GM18511 (cell line): ENCODE measurements around the gene DNAJC4.

Experiments used
- ATAC-seq: cut with Tn5 transposase; IDR thresholded peaks from one replicate; pipeline ENCODE4 v1.9.1; 2021; ENCODE audit warnings: mild to moderate bottlenecking, moderate library complexity; ENCODE audit not compliant: unreplicated experiment

Gene DNAJC4

DNA sequence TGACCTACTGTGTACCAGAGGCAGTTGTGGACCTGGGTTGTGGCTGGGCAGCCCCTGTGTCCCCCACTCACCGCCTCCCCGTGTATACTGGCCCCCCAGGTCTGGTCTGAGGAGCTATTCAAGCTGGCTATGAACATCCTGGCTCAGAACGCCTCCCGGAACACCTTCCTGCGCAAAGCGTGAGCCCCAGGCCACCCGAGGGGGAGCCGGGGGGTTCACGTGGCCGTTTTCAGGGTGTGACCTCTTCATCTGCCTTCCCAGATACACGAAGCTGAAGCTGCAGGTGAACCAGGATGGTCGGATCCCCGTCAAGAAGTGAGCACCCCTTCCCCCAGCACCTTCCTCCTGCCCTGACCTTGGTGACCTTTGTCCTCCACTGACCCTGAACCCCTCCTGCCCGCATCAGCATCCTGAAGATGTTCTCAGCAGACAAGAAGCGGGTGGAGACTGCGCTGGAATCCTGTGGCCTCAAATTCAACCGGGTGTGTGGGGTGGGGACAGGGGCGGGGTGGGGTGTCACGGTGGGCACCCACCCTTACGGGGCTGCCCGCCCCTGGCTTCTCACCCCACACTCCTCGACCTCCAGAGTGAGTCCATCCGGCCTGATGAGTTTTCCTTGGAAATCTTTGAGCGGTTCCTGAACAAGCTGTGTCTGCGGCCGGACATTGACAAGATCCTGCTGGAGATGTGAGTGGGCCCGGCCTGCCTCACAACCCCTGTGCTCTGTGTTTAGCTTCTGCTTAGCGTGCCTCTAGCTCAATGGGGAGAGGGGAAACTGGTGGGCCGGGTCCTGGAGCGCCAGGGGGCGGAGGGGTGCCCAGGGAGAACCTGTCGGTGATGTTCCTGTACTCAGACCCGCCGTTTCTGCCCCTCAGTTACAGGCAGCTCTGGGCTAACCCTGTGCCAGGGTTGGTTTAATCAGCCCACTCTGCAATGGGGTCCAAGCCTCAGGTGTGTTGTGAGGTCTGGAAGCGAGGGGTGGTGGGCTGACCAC is 25.1 kb downstream of the DNAJC4 start:
- ATAC-seq: no peak

DNA sequence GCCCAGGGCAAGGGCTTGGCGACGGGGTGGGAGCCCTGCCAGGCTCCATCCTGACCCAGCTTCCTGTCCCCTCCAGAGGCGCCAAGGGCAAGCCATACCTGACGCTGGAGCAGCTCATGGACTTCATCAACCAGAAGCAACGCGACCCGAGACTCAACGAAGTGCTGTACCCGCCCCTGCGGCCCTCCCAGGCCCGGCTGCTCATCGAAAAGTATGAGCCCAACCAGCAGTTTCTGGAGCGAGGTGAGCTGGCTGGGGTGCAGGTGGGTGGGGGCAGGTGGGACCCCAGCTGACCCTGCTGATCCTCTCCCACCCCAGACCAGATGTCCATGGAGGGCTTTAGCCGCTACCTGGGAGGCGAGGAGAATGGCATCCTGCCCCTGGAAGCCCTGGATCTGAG is 26.0 kb downstream of the DNAJC4 start:
- no peak for ATAC-seq

DNA sequence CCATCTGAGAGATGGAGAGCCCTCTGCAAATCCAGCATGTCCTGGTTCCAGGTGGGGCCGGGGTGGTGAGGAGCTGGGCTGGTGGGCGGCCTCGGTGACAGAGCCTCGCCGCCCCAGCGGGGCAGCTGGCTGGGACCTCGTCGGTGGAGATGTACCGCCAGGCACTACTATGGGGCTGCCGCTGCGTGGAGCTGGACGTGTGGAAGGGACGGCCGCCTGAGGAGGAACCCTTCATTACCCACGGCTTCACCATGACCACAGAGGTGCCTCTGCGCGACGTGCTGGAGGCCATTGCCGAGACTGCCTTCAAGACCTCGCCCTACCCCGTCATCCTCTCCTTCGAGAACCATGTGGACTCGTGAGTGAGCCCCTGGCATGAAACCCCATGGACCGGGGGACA is 28.0 kb downstream of the DNAJC4 start:
- no peak for ATAC-seq

DNA sequence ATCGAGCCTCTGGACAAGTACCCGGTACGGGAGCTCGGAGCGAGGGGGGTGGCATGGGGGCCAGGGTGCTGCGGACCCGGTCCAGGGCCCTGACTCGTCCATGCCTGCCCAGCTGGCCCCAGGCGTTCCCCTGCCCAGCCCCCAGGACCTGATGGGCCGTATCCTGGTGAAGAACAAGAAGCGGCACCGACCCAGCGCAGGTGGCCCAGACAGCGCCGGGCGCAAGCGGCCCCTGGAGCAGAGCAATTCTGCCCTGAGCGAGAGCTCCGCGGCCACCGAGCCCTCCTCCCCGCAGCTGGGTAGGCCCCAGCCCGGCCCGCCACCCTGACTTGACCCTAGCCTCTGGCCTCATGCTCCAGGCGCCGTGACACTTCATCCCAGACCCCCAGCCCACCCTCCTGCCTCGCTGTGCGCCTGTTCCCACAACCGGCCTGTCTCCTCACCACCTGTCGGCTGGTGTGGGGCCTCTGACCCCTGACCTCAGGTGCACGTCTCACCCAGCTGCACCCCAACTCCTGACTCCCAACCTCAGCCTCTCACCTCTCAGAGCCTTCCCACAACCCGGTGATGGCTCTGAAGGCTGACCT is 28.7 kb downstream of the DNAJC4 start:
- ATAC-seq: no peak

DNA sequence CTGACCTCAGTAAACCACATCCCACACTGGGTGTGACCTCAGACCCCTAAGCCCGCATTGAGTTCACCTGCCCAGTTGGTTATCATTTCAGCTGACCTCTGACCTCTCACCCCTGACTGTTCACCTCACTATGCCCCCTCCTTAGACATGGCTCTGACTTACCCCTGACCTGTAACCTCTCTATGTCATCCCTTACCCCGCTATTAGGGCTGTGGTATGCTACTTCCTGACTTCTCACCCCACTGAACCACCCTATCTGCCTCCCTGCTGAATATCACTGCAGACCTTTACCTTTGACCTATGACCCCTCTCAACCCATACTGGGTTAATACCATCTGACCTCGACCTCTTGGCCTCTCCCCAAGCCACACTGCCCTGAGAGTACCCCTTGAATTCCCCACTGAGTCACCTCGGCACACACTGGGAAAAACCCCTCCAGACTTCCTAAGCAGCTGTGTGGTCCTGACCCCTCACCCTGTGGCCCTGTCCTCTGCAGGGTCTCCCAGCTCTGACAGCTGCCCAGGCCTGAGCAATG is 29.3 kb downstream of the DNAJC4 start:
- no peak for ATAC-seq

DNA sequence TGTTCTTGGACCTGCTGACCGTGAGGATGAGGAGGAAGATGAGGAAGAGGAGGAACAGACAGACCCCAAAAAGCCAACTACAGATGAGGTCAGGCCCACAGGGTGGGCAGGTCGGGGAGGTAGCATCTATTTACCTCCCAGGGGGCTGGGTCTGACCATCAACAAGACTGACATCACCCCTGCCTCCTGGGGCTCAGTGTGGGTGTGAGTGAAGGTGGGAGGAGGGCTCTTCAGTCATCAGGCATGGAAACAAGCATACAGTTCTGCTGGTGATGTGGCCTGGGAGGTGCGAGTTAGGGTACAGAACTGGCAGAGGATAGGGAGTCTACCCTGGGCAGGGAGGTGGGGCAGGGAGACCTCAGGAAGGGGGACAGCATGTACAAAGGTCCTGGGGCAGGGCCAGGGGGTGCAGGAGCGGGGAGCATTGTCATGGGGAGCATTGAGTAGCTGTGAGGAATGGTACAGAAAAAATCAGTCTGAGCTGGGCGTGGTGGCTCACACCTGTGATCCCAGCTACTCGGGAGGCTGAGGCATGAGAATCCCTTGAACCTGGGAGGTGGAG is 29.9 kb downstream of the DNAJC4 start:
- ATAC-seq: no peak

DNA sequence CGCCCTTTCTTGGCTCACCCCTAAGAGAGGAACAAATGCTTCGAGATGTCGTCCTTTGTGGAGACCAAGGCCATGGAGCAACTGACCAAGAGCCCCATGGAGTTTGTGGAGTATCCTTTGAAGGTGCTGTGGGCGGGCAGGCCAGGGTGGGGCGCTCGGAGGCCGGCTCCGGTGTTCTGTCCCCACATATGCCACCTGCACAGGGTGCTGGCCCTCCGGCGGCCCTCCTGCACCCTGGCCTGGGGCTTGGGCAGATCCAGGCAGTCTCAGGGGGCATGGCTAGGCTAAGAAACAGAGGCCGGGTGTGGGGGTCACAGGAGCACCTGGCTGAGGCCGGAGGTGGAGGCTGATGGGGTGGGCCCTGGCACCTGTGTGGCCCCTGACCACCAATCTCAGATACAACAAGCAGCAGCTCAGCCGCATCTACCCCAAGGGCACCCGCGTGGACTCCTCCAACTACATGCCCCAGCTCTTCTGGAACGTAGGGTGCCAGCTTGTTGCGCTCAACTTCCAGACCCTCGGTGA is 31.3 kb downstream of the DNAJC4 start:
- no peak for ATAC-seq

DNA sequence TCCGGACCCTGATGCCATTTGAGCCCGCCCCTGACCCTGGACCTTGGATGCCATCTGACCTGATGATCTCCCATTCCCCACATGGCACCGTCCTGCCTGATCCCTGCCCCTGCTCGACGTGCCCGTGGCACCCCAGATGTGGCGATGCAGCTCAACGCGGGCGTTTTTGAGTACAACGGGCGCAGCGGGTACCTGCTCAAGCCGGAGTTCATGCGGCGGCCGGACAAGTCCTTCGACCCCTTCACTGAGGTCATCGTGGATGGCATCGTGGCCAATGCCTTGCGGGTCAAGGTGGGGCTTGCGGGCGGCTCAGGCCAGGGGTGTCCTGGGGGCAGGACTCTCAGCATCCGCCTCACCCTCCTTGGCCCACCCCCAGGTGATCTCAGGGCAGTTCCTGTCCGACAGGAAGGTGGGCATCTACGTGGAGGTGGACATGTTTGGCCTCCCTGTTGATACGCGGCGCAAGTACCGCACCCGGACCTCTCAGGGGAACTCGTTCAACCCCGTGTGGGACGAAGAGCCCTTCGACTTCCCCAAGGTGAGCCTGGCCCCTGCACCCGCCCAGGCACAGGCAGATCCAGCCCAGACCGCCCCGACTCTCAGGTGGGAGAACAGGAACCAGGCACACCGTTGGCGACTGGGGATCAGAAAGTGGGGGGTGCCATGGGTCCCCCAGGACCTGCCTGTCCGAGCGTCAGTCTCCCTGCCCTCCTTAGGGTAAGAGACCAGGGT is 32.1 kb downstream of the DNAJC4 start:
- ATAC-seq: no peak

DNA sequence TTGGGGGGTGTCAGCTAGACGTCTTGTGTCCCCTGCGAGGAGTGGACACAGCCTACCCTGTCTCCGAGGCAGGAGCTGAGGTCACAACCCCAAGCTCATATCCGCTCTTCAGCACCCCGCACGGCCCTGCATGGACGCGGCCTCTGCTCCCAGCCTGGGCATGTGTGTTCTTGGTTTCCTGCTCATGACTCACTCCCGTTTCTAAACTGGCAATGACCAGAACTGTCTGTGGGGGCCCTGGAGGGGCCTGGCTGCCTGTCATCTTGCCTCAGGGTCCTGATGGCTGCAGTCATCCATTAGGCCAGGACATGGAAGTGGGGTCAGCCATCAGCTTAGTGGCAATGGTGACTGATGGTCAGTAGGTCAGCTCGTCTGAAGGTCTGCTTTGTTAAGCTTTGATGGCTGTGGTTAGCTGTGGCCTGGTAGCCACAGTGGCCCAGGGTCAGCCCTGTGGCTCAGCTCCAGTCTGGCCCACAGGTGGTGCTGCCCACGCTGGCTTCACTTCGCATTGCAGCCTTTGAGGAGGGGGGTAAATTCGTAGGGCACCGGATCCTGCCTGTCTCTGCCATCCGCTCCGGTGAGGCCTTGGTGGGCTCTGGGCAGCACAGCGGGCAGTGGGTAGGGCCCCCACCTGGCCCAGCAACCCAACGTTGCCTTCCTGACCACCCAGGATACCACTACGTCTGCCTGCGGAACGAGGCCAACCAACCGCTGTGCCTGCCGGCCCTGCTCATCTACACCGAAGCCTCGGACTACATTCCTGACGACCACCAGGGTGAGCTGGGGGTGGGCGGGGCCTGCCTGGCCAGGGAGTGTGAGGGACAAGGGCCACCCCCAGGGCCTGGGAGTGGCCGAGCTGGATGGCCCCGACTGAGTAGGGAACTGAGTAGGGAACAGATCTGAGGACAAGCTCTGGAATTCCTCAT is 32.9 kb downstream of the DNAJC4 start:
- no peak for ATAC-seq

DNA sequence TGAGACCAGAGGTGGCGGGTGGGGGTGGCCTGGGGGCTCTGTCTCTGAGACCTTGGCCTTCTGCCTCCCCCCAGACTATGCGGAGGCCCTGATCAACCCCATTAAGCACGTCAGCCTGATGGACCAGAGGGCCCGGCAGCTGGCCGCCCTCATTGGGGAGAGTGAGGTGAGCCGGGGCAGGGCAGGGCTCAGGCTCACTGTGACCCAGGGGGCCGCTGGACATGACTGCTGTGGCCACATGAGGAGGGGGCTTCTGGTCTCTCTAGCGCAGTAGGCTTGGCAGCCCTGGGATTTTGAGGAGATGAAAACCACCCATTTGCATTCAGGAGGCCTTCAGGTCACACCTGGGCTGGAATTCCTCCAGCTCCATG is 33.6 kb downstream of the DNAJC4 start:
- no peak for ATAC-seq

DNA sequence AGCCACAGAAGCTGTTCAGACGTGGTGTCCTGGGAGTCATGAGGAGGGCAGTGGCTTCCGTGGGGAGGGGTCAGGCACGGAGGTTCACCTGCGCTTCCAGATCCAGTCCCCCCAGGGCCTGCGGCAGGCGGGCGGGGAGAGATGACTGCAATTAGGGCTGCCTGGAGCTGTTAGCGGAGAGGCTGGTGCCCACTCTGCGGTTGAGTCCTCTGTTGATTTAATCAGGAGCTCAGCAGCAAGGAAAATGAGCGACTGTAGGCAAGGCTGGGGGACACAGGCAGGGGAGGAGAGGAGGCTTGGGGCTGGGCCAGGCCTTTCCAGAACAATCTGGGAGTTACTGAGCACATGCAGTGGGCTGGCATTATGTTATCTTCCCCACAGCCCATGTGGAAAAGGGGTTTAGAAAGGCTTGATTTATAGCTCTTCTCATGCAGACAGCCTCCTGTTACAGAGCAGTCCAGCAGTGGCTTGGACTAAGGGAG is 34.1 kb downstream of the DNAJC4 start:
- ATAC-seq: no peak

DNA sequence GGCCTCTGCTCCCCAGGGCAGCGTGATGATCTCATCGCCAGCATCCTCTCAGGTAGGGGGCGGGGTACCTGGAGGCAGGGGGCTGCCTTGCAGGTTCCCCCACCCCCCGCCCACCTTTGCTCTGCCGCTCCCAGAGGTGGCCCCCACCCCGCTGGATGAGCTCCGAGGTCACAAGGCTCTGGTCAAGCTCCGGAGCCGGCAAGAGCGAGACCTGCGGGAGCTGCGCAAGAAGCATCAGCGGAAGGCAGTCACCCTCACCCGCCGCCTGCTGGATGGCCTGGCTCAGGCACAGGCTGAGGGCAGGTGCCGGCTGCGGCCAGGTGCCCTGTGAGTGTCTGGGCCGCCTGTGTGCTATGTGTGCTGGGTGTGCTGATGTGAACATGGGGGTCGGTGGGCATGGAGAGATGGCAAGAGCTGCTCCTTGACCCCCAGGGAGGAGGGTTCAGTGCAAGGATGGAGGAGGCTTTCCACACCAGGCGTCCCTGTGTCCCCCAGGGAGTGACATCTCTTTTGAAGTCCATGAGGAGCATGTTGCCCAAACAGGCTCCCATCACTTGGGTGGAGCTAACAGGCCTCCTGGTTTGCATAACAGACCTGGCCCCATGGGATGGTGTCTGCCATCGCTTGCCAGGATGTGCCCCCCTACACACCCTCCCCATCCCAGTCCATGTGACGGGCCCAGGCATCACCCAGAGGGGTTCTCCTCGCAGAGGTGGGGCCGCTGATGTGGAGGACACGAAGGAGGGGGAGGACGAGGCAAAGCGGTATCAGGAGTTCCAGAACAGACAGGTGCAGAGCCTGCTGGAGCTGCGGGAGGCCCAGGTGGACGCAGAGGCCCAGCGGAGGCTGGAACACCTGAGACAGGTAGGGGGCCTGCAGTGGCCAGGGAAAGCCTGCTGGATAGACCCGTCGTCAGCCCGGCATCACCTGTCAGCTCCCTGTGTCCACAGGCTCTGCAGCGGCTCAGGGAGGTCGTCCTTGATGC is 35.1 kb downstream of the DNAJC4 start:
- no peak for ATAC-seq

DNA sequence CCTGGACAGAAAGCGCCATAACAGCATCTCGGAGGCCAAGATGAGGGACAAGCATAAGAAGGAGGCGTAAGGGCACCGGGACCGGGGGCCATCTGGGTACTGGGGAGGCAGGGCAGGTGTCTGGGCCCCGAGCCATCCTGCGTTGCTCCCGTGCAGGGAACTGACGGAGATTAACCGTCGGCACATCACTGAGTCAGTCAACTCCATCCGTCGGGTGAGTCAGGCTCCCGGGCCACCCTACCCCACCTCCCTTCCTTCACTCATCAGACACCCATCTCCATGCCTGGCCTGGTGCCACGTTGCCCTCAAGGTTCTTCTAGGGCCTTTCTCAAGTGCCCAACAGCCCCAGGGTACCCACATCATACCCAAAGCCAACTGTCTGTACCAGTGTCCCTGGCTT is 36.0 kb downstream of the DNAJC4 start:
- ATAC-seq: no peak

DNA sequence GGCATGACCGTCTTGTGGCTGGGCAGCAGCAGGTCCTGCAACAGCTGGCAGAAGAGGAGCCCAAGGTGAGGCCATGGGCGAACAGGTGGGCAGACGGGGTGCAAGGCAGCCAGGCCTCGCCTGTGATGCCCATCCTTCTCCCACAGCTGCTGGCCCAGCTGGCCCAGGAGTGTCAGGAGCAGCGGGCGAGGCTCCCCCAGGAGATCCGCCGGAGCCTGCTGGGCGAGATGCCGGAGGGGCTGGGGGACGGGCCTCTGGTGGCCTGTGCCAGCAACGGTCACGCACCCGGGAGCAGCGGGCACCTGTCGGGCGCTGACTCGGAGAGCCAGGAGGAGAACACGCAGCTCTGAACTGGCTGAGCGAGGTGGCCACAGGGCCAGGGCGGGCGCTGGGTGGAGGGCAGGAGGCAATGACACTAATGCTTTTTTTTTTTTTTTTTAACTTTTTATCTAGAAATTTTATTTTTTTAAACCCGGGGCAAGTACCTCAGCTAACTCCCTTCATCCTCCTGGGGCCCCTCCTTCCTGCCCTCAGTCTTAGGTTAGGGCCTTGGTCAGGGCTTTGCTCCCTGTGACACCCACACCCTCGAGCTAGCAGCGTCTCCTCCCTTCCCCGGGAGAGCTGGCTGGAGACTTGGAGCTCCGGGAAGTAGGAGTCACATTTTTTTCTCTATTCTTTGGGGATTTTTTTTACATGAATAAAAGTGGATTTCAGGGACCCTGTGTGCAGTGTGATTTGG is 37.0 kb downstream of the DNAJC4 start:
- ATAC-seq: no peak

DNA sequence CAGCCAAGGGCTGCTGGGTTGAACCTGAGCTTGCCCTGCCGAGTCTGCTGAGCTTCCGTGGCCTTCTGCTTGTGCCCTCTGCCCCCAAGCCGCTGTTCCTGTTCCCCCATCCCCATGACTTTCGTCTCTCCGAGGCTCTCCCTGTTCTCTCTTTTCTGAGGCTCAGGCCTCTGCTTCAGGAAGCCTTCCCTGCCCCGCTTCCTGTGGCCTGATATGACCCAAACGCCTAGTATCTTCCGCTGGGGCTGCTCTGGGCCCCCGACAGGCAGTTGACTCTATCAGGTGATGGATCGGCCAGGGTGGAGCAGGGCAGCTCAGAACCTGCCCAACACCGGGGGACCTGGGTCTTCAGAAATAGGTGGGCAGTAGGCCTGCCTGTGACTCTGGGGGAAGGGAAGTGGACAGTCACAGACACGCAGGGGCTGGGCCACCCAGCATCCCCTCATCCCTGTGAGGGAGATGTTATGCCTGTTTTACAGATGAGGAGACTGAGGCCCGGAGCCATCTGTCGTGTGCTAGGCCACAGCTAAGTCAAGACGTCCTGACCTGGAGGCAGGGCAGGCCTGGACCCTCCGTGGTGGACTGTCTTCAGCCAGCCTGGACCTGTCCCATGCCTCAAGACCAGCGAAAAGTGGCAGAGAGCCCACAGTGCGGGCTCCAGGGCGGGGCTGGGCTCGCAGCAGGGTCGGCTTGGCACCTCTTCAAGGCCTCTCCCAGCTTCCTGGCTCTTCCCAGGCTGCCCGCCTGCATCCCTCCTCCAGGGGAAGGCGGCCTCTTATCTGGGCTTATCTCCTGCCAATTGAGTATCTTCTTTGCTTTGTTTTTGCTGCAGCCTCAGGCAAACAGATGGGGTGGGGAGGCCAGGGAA is 37.9 kb downstream of the DNAJC4 start:
- ATAC-seq: no peak

DNA sequence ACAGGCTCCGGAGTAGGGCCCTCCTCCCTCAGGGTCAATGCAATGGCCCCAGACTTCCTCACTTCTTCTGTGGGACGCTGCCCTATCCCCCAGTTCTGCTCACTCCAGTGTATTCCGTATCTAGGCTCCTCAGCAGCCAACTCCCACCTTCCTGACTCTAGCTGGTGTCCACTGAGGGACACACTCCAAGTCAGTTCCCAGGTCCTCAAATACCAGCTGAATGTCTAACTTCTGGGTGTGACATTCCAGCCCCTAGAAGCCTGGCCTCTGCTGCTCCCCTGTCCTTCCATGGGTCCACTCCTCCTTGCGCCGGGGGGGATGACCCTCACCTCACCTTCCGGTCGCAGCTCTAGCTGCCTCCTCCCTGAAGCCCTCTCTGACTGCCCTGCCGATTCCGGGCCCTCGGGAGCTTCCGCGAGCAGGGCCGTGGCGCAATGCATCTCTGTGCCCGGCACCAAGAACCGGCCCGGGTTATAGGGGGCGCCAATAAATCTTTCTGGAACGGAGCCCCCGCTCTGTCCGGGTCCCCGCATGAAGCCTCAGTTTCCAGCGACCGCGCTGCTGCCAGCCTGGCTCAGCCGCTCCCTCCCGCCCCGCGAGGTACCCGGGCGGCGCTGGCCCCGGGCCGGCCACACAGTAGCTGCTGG is 38.7 kb downstream of the DNAJC4 start:
- ATAC-seq: peak; percentile 24
